SK-N-SH treated with all-trans-retinoic acid at 6 μM for 48 hours (cell line): ENCODE results near the gene PLEKHN1.

Experiments used
- ARNTL ChIP-seq: fragments of 450-650 bp; formaldehyde crosslinking; IDR thresholded peaks from 2 replicates; pipeline ENCODE4 v1.5.0; 2020; ENCODE audit warnings: low read depth, mild to moderate bottlenecking, moderate library complexity, borderline replicate concordance
- CSDC2 ChIP-seq: fragments of 250-450 bp; sonication (Bioruptor Pico); IDR thresholded peaks from 2 replicates; pipeline ENCODE4 v1.5.0; 2020; ENCODE audit warnings: mild to moderate bottlenecking, moderate library complexity
- ESRRG ChIP-seq: fragments of 250-450 bp; sonication (Bioruptor Pico); IDR thresholded peaks from 2 replicates; pipeline ENCODE4 v1.6.1; 2021; ENCODE audit warnings: mild to moderate bottlenecking
- ISL1 ChIP-seq: fragments of 250-450 bp; sonication (Bioruptor Pico); IDR thresholded peaks from 2 replicates; pipeline ENCODE4 v2.1.2; 2022; ENCODE audit warnings: mild to moderate bottlenecking, moderate library complexity
- RARB ChIP-seq: fragments of 250-450 bp; sonication (Bioruptor Pico); IDR thresholded peaks from 2 replicates; pipeline ENCODE4 v1.8.0; 2021; ENCODE audit warnings: mild to moderate bottlenecking, moderate library complexity
- TCF4 ChIP-seq: fragments of 250-450 bp; sonication (Bioruptor Pico); IDR thresholded peaks from 2 replicates; pipeline ENCODE4 v1.8.0; 2021; ENCODE audit warnings: mild to moderate bottlenecking, moderate library complexity, borderline replicate concordance
- TOX ChIP-seq: fragments of 250-450 bp; sonication (Bioruptor Pico); IDR thresholded peaks from 2 replicates; pipeline ENCODE4 v1.8.0; 2021; ENCODE audit warnings: mild to moderate bottlenecking, moderate library complexity, borderline replicate concordance
- ZC3H10 ChIP-seq: fragments of 250-450 bp; sonication (Bioruptor Pico); IDR thresholded peaks from 2 replicates; pipeline ENCODE4 v1.5.1; 2021; ENCODE audit warnings: mild to moderate bottlenecking, moderate library complexity
- ZFP3 ChIP-seq: fragments of 250-450 bp; sonication (Bioruptor Pico); IDR thresholded peaks from 2 replicates; pipeline ENCODE4 v1.5.0; 2020; ENCODE audit warnings: mild to moderate bottlenecking, moderate library complexity
- ZFP30 ChIP-seq: fragments of 450-650 bp; formaldehyde crosslinking; IDR thresholded peaks from 2 replicates; pipeline ENCODE4 v1.5.0; 2022; ENCODE audit warnings: mild to moderate bottlenecking, moderate library complexity
- ZNF8 ChIP-seq: fragments of 450-650 bp; formaldehyde crosslinking; IDR thresholded peaks from 2 replicates; pipeline ENCODE4 v1.5.0; 2020; ENCODE audit warnings: mild to moderate bottlenecking, moderate library complexity
- TF ChIP-seq, protein P1 (sequence below): fragments of 250-450 bp; sonication (Bioruptor Pico); IDR thresholded peaks from 2 replicates; pipeline ENCODE4 v1.5.1; 2021; ENCODE audit warnings: mild to moderate bottlenecking, moderate library complexity

DNA sequence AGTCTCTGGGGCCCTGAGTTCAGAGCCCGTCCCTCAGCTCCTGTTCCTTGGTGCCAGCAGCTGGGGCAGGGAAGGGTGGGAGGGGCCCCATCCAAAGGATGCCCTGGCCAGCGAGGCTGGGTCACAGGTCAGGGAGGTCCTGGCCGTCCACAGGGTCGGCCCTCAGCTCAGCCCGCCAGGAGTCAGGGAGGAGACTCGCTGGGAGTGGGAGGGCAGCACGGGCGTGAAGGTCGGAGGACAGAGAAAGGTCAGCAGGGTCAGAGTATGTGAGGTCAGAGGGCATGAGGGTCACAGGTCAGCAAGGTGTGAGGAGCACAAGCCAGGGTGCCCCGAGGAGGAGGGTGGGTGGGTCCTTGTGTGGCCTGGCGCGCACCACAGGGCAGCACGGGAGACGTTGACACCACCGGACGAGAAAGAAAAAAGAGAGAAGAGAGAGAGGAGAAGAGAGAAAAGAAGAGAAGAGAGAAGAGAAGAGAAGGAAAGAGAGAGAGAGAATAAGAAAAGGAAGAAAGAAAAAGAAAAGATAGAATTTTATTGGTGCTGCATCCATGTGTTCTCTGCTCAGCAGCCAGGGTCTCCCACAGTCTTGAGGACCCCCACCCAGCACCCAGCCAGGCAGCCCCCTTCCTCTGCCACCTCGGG is 8.5 kb downstream of the PLEKHN1 start:
- no peak for TF ChIP-seq CSDC2 (CRISPR knock-in tag)
- TF ChIP-seq TOX: no peak
- no peak for TF ChIP-seq TCF4 (CRISPR knock-in tag)
- TF ChIP-seq ZFP30 (CRISPR knock-in tag): no peak
- no peak for TF ChIP-seq ISL1 (CRISPR knock-in tag)
- no peak for TF ChIP-seq ARNTL (CRISPR knock-in tag)
- TF ChIP-seq ZNF8: no peak
- TF ChIP-seq RARB (CRISPR knock-in tag): no peak
- TF ChIP-seq, protein P1, sequence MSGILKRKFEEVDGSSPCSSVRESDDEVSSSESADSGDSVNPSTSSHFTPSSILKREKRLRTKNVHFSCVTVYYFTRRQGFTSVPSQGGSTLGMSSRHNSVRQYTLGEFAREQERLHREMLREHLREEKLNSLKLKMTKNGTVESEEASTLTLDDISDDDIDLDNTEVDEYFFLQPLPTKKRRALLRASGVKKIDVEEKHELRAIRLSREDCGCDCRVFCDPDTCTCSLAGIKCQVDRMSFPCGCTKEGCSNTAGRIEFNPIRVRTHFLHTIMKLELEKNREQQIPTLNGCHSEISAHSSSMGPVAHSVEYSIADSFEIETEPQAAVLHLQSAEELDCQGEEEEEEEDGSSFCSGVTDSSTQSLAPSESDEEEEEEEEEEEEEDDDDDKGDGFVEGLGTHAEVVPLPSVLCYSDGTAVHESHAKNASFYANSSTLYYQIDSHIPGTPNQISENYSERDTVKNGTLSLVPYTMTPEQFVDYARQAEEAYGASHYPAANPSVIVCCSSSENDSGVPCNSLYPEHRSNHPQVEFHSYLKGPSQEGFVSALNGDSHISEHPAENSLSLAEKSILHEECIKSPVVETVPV (CRISPR knock-in tag): no peak
- TF ChIP-seq ZFP3 (CRISPR knock-in tag): no peak
- TF ChIP-seq ZC3H10 (CRISPR knock-in tag): no peak
- TF ChIP-seq ESRRG (CRISPR knock-in tag): no peak
